ENCODE data around the gene THSD7B.

GRCh38 chr2:137437386-137437785, 672.0 kb downstream of the THSD7B start:
- TF ChIP-seq, protein P1, sequence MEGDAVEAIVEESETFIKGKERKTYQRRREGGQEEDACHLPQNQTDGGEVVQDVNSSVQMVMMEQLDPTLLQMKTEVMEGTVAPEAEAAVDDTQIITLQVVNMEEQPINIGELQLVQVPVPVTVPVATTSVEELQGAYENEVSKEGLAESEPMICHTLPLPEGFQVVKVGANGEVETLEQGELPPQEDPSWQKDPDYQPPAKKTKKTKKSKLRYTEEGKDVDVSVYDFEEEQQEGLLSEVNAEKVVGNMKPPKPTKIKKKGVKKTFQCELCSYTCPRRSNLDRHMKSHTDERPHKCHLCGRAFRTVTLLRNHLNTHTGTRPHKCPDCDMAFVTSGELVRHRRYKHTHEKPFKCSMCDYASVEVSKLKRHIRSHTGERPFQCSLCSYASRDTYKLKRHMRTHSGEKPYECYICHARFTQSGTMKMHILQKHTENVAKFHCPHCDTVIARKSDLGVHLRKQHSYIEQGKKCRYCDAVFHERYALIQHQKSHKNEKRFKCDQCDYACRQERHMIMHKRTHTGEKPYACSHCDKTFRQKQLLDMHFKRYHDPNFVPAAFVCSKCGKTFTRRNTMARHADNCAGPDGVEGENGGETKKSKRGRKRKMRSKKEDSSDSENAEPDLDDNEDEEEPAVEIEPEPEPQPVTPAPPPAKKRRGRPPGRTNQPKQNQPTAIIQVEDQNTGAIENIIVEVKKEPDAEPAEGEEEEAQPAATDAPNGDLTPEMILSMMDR (IDR thresholded peaks at IDR 0.05): no peak
- TF ChIP-seq POLR2A (IDR thresholded peaks at IDR 0.05) (no peak), EP300 (IDR thresholded peaks at IDR 0.05) (no peak), POLR2AphosphoS5 (IDR thresholded peaks at IDR 0.05) (no peak)

All from upper lobe of left lung (tissue), 4 donors.